ENCODE measurements around the gene LAIR1. TPM values are rescaled to one million over a fixed set of nuclear protein-coding genes. Genes with fewer than 3 reads are reported as not detected.

The LAIR1 gene
- total RNA-seq, 4 donors from 2014 or later = 4.8 to 22.5 (median 8.3) TPM

- no peak for ATAC-seq
- peaks cover 80% of the 10 kb centered on the region for H3K27me3 ChIP-seq
- no peak overlapping the region for H3K27ac ChIP-seq
- WGBS, 2 donors (ENCODE audit: low coverage in 1 of 2) = 84% methylated on average over 6 of the region's 8 CpGs; no CpG with 5 or more reads in 1 of the 2 donors
- H3K36me3 ChIP-seq = no peaks in the 10 kb centered on the region
- no peak overlapping the region for H3K4me3 ChIP-seq
- H3K9me3 ChIP-seq = peaks cover 0 to 7% (median 0%) of the 10 kb centered on the region in 3 donors
- no peaks in the 10 kb centered on the region for H3K4me1 ChIP-seq
- TF ChIP-seq EP300 (IDR thresholded peaks at IDR 0.05) (no peak), POLR2A (IDR thresholded peaks at IDR 0.05) (no peak), POLR2AphosphoS5 (IDR thresholded peaks at IDR 0.05) (no peak)
- TF ChIP-seq, protein P1, sequence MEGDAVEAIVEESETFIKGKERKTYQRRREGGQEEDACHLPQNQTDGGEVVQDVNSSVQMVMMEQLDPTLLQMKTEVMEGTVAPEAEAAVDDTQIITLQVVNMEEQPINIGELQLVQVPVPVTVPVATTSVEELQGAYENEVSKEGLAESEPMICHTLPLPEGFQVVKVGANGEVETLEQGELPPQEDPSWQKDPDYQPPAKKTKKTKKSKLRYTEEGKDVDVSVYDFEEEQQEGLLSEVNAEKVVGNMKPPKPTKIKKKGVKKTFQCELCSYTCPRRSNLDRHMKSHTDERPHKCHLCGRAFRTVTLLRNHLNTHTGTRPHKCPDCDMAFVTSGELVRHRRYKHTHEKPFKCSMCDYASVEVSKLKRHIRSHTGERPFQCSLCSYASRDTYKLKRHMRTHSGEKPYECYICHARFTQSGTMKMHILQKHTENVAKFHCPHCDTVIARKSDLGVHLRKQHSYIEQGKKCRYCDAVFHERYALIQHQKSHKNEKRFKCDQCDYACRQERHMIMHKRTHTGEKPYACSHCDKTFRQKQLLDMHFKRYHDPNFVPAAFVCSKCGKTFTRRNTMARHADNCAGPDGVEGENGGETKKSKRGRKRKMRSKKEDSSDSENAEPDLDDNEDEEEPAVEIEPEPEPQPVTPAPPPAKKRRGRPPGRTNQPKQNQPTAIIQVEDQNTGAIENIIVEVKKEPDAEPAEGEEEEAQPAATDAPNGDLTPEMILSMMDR (IDR thresholded peaks at IDR 0.05) = no peak
These were observed 31.0 kb upstream of the LAIR1 start for GRCh38 chr19:54395685-54396084.

DNA sequence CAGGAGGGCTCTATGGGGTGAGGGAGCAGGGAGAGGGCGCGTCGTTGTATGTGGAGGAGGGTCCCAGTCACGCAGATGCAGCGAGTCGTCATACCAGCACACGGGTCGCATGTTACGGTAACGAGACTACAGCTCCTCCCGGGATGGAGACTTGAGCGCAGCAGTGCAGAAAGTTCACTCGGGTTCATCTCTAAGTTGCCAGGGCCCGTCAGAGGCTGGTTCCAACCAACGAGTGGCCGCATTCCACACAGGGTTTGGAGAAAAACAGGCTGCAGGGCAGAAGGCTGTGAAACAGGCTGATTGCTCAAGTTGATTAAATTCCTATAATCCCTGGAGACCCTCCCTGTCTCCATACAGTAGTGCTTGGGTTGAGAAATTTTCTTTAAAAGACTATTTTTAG, 28.6 kb upstream of the LAIR1 start:
- WGBS, 2 donors (ENCODE audit: low coverage in 1 of 2) = 79 to 83% methylated on average over 10 to 12 of the region's 16 CpGs
- ATAC-seq = no peak

GRCh38 chr19:54392105-54392504, 27.4 kb upstream of the LAIR1 start:
- Histone ChIP-seq H3K9me3 (no peaks in the 10 kb centered on the region), H3K27ac (no peak overlapping the region), H3K4me3 (no peak overlapping the region), H3K36me3 (no peaks in the 10 kb centered on the region), H3K27me3 (peaks cover 99% of the 10 kb centered on the region), H3K4me1 (no peaks in the 10 kb centered on the region)
- no peak for ATAC-seq
- no peak for TF ChIP-seq POLR2A (IDR thresholded peaks at IDR 0.05)
- TF ChIP-seq EP300 (IDR thresholded peaks at IDR 0.05) = no peak
- no peak for TF ChIP-seq POLR2AphosphoS5 (IDR thresholded peaks at IDR 0.05)
- TF ChIP-seq, protein P1 (IDR thresholded peaks at IDR 0.05) = no peak
- WGBS, 2 donors (ENCODE audit: low coverage in 1 of 2) = 65 to 70% methylated on average over 4 to 5 of the region's 5 CpGs

More for the DNA sequence above, 28.6 kb upstream of the LAIR1 start:
- Histone ChIP-seq H3K4me3 (no peak overlapping the region), H3K9me3 (peaks cover 0 to 1% (median 0%) of the 10 kb centered on the region in 3 donors), H3K4me1 (no peaks in the 10 kb centered on the region), H3K27ac (no peak overlapping the region), H3K36me3 (no peaks in the 10 kb centered on the region), H3K27me3 (peaks cover 93% of the 10 kb centered on the region)
- no peak for TF ChIP-seq POLR2AphosphoS5 (IDR thresholded peaks at IDR 0.05)
- TF ChIP-seq POLR2A (IDR thresholded peaks at IDR 0.05) = no peak
- TF ChIP-seq, protein P1 (IDR thresholded peaks at IDR 0.05) = no peak
- no peak for TF ChIP-seq EP300 (IDR thresholded peaks at IDR 0.05)

DNA sequence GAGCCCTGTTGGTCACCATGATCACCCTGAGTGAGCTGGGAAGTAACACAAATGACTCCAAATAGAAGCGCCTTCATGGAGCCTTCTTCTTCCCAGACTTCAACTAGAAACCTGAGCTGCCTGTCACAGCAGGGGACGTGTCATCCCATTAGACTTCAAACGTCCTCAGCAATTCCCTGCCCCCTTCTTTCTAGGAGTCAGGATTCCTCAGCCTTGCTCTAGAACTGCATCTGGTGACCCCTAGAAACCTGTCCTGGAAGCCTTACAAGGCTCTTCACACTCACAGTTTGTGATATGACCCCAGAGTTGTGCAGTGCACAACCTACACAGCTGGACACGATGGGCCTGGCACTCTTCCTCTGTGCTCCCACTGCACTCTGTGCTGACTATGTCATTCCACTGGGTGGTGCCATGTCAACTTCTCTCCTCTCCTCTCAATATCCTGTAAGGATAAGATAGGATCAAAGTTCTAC, 26.9 kb upstream of the LAIR1 start:
- H3K4me1 ChIP-seq = no peaks in the 10 kb centered on the region
- H3K9me3 ChIP-seq = no peaks in the 10 kb centered on the region
- 23 to 34% methylated on average over 4 of the region's 4 CpGs for WGBS, 2 donors (ENCODE audit: low coverage in 1 of 2)
- H3K36me3 ChIP-seq = no peaks in the 10 kb centered on the region
- H3K27me3 ChIP-seq = peaks cover 99% of the 10 kb centered on the region
- H3K27ac ChIP-seq = no peak overlapping the region
- TF ChIP-seq POLR2AphosphoS5 (IDR thresholded peaks at IDR 0.05) = no peak
- ATAC-seq = no peak
- H3K4me3 ChIP-seq = no peak overlapping the region

DNA sequence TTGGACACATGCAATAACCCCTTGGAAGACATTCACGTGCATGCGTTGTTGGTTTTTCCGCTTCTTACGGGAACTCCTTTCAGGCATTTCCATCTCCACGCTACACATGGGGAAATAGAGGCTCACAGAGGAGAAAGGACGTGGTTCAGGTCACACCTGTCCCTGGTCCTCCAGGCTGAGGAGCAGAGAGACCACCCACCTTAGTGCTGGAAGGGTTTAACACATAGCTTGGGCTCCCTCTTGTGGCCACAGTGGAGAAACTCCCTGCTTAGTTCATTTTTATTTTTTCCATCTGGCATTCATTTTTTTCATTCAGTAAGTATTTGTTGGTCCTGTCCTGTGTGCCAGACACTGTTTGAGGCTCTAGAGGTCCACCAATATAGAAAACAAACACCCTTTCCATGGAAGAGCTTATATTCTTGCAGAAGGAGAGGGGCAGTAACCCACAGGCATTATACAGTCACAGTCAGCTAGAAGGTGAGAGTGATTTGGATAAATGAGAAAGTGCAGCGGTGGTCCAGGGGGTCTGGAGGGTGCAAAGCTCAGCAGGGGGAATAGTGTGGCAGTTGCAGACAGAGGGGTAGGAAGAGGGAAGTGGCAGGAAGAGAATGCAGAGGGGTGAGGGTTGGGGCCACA, 26.3 kb upstream of the LAIR1 start:
- Histone ChIP-seq H3K9me3 (no peaks in the 10 kb centered on the region), H3K27me3 (peaks cover 99% of the 10 kb centered on the region), H3K27ac (no peak overlapping the region), H3K4me3 (no peak overlapping the region), H3K4me1 (no peaks in the 10 kb centered on the region), H3K36me3 (no peaks in the 10 kb centered on the region)
- ATAC-seq = no peak
- TF ChIP-seq, protein P1 (IDR thresholded peaks at IDR 0.05) = peak in 3 of 4 experiments; percentile 37 to 62 (median 47)
- no peak for TF ChIP-seq EP300 (IDR thresholded peaks at IDR 0.05)
- WGBS, 2 donors (ENCODE audit: low coverage in 1 of 2) = 8 to 22% methylated on average over 3 to 4 of the region's 7 CpGs
